AG04449 (cell line): Measurements from ENCODE around the gene FAM3B.
"Not testable (repeated sequence)": the region's sequence is repeated elsewhere in the genome, so short reads cannot be mapped to it uniquely, and the experiment has no call there.

Experiments
- CTCF ChIA-PET: fragments of 350-600 bp; formaldehyde crosslinking; extraction: SDS; loops from one replicate; lab custom pipeline; 2021; ENCODE audit warnings: antibody characterized with exemption; lab: Yijun Ruan, JAX
- POLR2A ChIA-PET: fragments of 400-600, 350-600 bp; formaldehyde crosslinking; extraction: SDS; loops from one replicate; lab custom pipeline; 2020; ENCODE audit warnings: antibody characterized with exemption, inconsistent platforms; lab: Yijun Ruan, JAX
- DNase-seq: peaks from one replicate; pipeline ENCODE4 v3.0.0-alpha.2; 2010; ENCODE audit warnings: low read depth, low spot score
- H3K4me3 ChIP-seq: 2 replicates; pipeline ENCODE4 v1.5.1; 2011; ENCODE audit warnings: low read depth, mild to moderate bottlenecking, control low read depth, low read length
- CTCF ChIP-seq: IDR thresholded peaks from one replicate; pipeline ENCODE4 v1.5.1; 2011; ENCODE audit warnings: mild to moderate bottlenecking, moderate library complexity, low read length, control low read depth, inconsistent platforms; ENCODE audit not compliant: insufficient read depth; ENCODE audit errors: missing control alignments

FAM3B gene

GRCh38 chr21:41350436-41351155, 34.0 kb downstream of the FAM3B start:
- ChIA-PET CTCF (no interaction called here), POLR2A (no interaction called here)
- H3K4me3 ChIP-seq, result no peak overlapping the region
- no peak for DNase-seq
- TF ChIP-seq CTCF, result no peak

GRCh38 chr21:41357546-41357945, 40.9 kb downstream of the FAM3B start:
- no peak for DNase-seq
- ChIA-PET CTCF (interaction anchor here (1.2 kb wide), 1 partner anchor 74 kb away, joined by 3 read pairs; no protein-coding TSS in a partner anchor), POLR2A (no interaction called here)
- TF ChIP-seq CTCF, result no peak
- H3K4me3 ChIP-seq, result no peak overlapping the region

DNA sequence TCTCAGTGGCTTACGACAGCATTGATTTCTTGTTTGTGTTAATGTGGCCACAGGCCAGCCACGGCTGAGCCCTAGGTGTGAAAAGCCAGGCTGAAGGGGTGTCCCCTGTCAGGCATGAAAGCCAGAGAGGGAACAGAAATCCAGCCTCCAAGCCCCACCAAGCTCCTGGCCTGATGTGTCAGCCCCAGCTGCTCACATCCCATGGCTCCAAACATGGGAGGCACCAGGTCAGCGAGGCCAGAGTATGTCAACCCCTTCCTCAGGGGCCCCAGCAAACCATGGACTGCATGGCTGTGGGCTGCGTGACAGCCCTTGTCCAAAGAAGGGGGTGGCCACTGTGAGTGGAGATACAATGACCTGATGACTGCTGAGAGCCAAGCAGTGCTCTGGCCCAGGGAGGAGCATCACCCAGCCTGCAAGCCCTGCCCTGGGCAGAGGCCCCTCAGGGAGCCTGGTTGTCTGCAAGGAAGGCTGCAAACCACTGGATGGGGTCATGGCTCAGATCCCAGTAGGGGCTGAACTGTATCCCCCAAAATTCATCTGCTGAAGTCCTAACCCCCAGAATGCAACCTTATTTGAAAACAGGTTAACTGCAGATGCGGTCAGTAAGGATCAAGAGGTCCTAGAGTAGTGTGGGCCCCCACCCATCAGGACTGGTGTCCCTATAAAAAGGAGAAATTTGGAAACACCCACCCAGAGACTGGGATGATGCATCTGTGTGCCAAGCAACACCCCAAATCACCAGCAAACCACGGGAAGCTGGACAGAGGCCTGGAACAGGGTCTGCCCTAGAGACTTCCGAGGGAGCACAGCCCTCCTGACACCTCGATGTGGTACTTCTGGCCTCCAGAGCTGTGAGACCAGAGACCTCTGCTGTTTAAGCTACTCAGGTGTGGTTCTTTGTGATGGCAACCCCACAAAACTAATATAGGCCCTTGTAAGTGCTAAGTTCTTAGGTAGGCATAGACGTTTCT, 41.9 kb downstream of the FAM3B start:
- DNase-seq, result no peak
- TF ChIP-seq CTCF, result no peak
- ChIA-PET POLR2A (no interaction called here), CTCF (interaction anchor here (1.1 kb wide), 1 partner anchor 72 kb away, joined by 3 read pairs; no protein-coding TSS in a partner anchor)
- H3K4me3 ChIP-seq, result no peak overlapping the region

DNA sequence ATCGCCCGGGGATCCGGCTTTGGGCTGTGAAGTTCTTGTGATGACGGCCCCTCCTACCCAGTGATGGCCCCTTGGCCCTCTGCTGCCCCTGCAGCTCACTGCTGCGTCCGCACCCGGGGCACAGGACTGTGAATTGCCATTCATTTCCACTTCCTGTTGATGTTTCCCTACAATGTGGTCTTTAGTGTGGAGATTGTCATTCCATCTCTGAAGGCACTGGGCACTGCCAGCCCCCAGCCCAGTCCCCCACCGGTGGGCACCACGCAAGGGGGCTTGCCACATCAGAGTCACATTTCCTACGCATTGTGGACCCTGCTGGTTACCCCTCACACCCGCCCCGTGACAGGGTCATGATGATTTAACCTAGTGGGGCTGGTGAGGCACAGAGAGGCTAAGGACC, 42.7 kb downstream of the FAM3B start:
- ChIA-PET CTCF (interaction anchor here (1.1 kb wide), 1 partner anchor 73 kb away, joined by 3 read pairs; no protein-coding TSS in a partner anchor), POLR2A (no interaction called here)
- no peak overlapping the region for H3K4me3 ChIP-seq
- no peak for TF ChIP-seq CTCF
- no peak for DNase-seq

DNA sequence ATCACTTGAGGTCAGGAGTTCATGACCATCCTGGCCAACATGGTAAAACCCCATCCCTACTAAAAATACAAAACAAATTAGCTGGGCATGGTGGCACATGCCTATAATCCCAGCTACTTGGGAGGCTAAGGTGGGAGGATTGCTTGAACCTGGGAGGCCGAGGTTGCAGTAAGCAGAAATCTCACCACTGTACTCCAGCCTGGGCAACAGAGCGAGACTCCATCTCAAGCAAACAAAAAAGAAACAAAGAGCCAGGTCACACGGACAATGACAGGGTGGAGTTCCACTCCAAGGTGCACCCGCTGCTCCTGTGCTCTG, 43.1 kb downstream of the FAM3B start:
- POLR2A ChIA-PET, H3K4me3 ChIP-seq, DNase-seq: not testable (repeated sequence)
- CTCF ChIA-PET, result interaction anchor here (1.1 kb wide), 1 partner anchor 73 kb away, joined by 3 read pairs; no protein-coding TSS in a partner anchor

- no peak overlapping the region for H3K4me3 ChIP-seq
- TF ChIP-seq CTCF, result no peak
- no peak for DNase-seq
- POLR2A ChIA-PET, result no interaction called here
- CTCF ChIA-PET, result interaction anchor here (1.8 kb wide), 1 partner anchor 77 kb away, joined by 4 read pairs; no protein-coding TSS in a partner anchor
Measured at GRCh38 chr21:41360072-41360821, 43.6 kb downstream of the FAM3B start.
